GM12801 (cell line): Measurements from ENCODE around the gene HSD11B1.

Experiments used
- TF ChIP-seq, protein P1 (sequence below): IDR thresholded peaks from one replicate; pipeline ENCODE4 v1.5.1; 2011; ENCODE audit warnings: control low read depth; ENCODE audit not compliant: insufficient read length; ENCODE audit errors: extremely low read depth

Gene HSD11B1

DNA sequence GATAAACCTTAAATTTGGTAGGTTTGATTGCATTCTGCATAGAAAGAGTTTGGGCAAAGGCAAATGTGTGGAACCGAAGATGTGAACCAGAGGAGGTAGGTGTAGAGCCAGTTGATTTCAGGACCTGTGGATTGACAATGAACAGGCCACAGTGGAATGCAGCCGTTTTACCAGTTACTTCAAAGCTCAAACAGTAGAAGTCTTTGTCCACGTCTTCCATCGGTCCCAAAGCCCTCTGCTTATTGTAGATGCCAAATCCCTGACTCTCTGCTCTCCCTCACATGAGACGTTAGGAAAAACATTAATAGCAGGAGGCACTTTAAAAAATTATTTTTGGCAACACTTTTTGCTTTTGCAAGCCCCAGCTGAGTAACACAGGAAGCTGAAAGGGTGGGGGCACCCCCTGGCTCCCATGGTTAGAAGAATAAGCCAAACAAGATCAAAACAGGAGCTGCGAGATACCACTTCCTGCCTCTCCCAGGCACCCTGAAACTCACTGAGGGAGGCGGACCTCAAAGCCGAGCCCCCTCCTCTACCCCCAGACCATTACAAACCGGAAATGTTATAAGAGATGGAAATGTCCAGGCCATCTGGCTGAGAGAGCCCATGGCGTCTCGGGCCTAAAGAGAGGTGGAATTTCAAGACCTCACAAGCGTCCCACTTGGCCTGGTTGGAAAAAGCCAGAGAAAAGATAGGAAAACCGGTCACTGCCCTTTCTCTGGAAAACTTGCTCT lies 64.7 kb downstream of the HSD11B1 start:
- TF ChIP-seq, protein P1, sequence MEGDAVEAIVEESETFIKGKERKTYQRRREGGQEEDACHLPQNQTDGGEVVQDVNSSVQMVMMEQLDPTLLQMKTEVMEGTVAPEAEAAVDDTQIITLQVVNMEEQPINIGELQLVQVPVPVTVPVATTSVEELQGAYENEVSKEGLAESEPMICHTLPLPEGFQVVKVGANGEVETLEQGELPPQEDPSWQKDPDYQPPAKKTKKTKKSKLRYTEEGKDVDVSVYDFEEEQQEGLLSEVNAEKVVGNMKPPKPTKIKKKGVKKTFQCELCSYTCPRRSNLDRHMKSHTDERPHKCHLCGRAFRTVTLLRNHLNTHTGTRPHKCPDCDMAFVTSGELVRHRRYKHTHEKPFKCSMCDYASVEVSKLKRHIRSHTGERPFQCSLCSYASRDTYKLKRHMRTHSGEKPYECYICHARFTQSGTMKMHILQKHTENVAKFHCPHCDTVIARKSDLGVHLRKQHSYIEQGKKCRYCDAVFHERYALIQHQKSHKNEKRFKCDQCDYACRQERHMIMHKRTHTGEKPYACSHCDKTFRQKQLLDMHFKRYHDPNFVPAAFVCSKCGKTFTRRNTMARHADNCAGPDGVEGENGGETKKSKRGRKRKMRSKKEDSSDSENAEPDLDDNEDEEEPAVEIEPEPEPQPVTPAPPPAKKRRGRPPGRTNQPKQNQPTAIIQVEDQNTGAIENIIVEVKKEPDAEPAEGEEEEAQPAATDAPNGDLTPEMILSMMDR, result no peak

DNA sequence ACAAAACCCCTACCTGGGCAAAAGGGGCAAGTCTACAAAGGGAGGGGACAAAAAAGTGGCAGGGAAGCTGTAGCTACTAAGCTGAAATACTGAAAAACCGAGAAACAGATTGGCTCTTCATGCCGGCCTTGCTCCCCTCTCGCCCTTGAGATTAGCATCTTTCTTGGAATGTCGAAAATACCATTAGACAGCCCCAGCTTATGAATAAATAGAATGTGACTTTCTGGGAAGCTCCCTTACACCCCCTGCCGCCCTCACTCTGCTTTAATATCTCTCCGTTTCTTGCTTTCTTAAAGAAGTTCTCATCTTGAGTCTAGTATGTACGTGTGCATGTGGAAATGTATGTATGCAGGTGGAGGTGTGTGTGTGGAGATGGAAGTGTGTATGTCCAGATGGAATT lies 65.3 kb downstream of the HSD11B1 start:
- TF ChIP-seq, protein P1, result no peak

DNA sequence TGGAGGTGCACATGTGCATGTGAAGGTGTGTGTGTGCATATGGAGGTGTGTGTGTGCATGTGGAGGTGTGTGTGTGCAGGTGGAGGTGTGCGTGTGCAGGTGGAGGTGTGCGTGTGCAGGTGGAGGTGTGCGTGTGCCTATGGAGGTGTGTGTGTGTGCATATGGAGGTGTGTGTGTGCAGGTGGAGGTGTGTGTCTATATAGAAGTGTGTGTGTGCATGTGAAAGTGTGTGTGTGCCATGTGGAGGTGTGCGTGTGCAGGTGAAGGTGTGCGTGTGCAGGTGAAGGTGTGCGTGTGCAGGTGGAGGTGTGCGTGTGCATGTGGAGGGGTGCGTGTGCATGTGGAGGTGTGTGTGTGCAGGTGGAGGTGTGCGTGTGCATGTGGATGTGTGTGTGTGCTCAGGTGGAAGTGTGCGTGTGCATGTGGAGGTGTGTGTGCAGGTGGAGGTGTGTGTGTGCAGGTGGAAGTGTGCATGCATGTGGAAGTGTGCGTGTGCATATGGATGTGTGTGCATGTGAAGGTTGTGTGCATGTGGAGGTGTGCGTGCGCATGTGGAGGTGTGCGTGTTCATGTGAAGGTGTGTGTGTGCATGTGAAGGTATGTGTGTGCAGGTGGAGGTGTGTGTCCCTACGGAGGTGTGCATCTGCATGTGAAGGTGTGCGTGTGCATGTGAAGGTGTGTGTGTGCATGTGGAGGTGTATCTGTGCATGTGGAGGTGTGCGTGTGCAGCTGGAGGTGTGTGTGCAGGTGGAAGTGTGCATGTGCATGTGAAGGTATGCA lies 66.2 kb downstream of the HSD11B1 start:
- TF ChIP-seq, protein P1, result no peak

DNA sequence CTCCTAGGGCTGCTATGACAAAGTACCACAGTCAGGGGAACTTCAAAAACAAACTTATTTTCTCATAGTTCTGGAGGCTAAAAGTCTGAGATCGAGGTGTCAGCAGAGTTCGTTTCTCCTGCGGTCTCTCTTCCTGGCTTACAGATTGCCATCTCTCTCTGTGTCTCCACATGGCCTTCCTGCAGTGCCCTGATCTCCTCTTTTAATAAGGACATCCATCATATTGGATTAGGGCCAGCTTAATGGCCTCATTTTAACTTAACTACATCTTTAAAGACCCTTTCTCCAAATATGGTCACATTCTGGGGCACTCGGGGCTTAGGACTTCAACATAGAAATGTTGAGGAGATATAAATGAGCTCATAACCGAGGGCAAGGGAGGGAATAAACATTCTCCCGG lies 67.5 kb downstream of the HSD11B1 start:
- TF ChIP-seq, protein P1, result no peak

DNA sequence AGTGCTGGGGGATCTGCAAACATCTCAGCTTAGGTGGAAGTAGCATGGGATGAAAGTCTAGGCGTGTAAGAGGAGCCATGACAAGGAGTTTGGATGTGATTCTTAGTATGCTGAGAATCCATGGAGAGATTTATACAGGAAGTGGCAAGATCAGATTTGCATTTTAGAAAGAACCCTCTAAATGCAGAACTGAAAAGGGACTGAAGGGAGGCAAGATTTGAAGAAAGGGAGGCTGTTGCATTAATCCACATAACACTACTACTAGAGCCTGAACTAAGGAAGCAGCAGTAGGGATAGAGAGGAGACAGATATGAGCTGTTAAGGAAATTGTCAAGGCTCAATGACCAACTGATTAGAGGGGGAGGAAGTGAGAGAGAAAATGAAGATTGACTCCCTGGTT lies 69.9 kb downstream of the HSD11B1 start:
- TF ChIP-seq, protein P1, result no peak

DNA sequence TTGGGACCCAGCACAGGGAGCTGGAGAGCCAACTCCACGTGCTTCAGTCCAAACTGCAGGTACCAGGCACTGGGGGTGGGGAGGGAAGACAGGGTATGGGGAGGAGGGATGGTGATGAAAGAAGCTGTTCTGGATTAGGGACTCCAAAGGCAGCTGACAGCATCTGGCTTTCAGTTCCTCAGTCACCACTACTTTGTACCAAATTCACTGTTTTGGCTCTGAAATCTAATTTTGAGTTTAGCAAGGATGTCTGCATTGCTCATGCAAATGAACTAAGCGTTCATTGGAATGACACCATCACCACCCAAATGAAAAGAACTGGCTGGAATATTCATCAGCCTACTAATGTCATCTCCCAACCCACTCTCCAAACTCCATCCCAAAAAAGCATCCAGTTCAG lies 71.0 kb downstream of the HSD11B1 start:
- TF ChIP-seq, protein P1, result no peak

DNA sequence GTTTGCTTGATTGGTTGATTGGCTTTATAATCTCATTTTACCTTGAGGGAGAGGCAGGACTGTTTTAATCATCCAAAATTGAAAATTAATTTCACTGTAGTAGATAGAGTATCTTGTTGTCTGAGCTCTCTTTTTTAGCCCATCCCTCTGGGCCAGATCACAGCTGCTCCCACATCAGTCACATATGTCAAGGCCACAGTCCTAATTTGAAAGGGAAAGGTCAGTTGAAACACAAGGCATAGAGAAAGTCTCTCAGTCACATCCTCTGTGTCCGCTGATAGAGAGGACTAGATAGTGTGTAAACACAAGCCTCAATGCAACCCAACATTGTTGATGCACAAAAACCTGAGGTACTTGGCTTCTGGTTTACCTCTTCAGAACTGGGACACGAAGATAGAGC lies 72.9 kb downstream of the HSD11B1 start:
- TF ChIP-seq, protein P1, result no peak
